Measurements from ENCODE around the gene IFT20. TPM values are rescaled to one million over a fixed set of nuclear protein-coding genes. Genes with fewer than 3 reads are reported as not detected.

Gene IFT20
- total and polyA plus RNA-seq, 9 of the 15 experiments (the other 6 are each of a cell fraction or from before 2014, with no cell fraction given), result 11.2 to 38.6 (median 20.1) TPM

DNA sequence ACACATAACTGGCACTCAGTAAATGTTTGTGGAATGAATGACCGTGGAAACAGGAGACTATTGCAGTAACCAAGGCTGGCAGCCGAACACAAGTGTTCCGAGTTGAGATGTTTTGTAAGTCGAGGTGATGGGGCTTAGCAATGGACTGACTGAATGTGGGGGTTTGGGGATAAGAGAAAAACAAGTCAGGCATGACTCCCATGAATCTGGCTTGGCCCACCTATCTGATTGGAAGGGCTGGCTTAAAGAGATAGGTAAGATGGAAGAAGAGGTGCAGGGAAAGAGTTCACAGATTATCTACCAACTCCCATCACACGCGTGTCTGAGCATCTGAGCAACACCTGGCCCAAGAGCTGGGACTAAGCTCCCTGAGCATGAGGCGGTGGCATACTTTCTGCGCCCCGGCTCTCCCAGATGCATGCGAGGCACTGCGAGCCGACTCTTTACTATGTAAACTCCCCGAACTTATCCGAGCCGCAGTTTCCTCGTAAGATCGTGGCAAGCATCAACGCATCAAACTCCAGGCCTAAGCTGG lies 539 bp downstream of the IFT20 start (continued):
- TF ChIP-seq, protein P1, sequence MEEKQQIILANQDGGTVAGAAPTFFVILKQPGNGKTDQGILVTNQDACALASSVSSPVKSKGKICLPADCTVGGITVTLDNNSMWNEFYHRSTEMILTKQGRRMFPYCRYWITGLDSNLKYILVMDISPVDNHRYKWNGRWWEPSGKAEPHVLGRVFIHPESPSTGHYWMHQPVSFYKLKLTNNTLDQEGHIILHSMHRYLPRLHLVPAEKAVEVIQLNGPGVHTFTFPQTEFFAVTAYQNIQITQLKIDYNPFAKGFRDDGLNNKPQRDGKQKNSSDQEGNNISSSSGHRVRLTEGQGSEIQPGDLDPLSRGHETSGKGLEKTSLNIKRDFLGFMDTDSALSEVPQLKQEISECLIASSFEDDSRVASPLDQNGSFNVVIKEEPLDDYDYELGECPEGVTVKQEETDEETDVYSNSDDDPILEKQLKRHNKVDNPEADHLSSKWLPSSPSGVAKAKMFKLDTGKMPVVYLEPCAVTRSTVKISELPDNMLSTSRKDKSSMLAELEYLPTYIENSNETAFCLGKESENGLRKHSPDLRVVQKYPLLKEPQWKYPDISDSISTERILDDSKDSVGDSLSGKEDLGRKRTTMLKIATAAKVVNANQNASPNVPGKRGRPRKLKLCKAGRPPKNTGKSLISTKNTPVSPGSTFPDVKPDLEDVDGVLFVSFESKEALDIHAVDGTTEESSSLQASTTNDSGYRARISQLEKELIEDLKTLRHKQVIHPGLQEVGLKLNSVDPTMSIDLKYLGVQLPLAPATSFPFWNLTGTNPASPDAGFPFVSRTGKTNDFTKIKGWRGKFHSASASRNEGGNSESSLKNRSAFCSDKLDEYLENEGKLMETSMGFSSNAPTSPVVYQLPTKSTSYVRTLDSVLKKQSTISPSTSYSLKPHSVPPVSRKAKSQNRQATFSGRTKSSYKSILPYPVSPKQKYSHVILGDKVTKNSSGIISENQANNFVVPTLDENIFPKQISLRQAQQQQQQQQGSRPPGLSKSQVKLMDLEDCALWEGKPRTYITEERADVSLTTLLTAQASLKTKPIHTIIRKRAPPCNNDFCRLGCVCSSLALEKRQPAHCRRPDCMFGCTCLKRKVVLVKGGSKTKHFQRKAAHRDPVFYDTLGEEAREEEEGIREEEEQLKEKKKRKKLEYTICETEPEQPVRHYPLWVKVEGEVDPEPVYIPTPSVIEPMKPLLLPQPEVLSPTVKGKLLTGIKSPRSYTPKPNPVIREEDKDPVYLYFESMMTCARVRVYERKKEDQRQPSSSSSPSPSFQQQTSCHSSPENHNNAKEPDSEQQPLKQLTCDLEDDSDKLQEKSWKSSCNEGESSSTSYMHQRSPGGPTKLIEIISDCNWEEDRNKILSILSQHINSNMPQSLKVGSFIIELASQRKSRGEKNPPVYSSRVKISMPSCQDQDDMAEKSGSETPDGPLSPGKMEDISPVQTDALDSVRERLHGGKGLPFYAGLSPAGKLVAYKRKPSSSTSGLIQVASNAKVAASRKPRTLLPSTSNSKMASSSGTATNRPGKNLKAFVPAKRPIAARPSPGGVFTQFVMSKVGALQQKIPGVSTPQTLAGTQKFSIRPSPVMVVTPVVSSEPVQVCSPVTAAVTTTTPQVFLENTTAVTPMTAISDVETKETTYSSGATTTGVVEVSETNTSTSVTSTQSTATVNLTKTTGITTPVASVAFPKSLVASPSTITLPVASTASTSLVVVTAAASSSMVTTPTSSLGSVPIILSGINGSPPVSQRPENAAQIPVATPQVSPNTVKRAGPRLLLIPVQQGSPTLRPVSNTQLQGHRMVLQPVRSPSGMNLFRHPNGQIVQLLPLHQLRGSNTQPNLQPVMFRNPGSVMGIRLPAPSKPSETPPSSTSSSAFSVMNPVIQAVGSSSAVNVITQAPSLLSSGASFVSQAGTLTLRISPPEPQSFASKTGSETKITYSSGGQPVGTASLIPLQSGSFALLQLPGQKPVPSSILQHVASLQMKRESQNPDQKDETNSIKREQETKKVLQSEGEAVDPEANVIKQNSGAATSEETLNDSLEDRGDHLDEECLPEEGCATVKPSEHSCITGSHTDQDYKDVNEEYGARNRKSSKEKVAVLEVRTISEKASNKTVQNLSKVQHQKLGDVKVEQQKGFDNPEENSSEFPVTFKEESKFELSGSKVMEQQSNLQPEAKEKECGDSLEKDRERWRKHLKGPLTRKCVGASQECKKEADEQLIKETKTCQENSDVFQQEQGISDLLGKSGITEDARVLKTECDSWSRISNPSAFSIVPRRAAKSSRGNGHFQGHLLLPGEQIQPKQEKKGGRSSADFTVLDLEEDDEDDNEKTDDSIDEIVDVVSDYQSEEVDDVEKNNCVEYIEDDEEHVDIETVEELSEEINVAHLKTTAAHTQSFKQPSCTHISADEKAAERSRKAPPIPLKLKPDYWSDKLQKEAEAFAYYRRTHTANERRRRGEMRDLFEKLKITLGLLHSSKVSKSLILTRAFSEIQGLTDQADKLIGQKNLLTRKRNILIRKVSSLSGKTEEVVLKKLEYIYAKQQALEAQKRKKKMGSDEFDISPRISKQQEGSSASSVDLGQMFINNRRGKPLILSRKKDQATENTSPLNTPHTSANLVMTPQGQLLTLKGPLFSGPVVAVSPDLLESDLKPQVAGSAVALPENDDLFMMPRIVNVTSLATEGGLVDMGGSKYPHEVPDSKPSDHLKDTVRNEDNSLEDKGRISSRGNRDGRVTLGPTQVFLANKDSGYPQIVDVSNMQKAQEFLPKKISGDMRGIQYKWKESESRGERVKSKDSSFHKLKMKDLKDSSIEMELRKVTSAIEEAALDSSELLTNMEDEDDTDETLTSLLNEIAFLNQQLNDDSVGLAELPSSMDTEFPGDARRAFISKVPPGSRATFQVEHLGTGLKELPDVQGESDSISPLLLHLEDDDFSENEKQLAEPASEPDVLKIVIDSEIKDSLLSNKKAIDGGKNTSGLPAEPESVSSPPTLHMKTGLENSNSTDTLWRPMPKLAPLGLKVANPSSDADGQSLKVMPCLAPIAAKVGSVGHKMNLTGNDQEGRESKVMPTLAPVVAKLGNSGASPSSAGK (IDR thresholded peaks at IDR 0.05), result no peak
- no peak for TF ChIP-seq LEF1 (IDR thresholded peaks at IDR 0.05)
- TF ChIP-seq EHMT2 (IDR thresholded peaks at IDR 0.05), result no peak
- TF ChIP-seq NFIC (IDR thresholded peaks at IDR 0.05), result no peak
- no peak for TF ChIP-seq ATF7 (IDR thresholded peaks at IDR 0.05)
- no peak for TF ChIP-seq STAG1 (CRISPR knock-in tag; IDR thresholded peaks at IDR 0.05; ENCODE audit: borderline replicate concordance)
- TF ChIP-seq, protein P2, sequence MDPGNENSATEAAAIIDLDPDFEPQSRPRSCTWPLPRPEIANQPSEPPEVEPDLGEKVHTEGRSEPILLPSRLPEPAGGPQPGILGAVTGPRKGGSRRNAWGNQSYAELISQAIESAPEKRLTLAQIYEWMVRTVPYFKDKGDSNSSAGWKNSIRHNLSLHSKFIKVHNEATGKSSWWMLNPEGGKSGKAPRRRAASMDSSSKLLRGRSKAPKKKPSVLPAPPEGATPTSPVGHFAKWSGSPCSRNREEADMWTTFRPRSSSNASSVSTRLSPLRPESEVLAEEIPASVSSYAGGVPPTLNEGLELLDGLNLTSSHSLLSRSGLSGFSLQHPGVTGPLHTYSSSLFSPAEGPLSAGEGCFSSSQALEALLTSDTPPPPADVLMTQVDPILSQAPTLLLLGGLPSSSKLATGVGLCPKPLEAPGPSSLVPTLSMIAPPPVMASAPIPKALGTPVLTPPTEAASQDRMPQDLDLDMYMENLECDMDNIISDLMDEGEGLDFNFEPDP (CRISPR knock-in tag; IDR thresholded peaks at IDR 0.05), result no peak
- no peak for TF ChIP-seq ZNF224 (CRISPR knock-in tag; IDR thresholded peaks at IDR 0.05)
- no peak for TF ChIP-seq ZKSCAN8 (CRISPR knock-in tag; IDR thresholded peaks at IDR 0.05)
- TF ChIP-seq, protein P3, sequence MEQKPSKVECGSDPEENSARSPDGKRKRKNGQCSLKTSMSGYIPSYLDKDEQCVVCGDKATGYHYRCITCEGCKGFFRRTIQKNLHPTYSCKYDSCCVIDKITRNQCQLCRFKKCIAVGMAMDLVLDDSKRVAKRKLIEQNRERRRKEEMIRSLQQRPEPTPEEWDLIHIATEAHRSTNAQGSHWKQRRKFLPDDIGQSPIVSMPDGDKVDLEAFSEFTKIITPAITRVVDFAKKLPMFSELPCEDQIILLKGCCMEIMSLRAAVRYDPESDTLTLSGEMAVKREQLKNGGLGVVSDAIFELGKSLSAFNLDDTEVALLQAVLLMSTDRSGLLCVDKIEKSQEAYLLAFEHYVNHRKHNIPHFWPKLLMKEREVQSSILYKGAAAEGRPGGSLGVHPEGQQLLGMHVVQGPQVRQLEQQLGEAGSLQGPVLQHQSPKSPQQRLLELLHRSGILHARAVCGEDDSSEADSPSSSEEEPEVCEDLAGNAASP (IDR thresholded peaks at IDR 0.05), result no peak
- TF ChIP-seq, protein P4, sequence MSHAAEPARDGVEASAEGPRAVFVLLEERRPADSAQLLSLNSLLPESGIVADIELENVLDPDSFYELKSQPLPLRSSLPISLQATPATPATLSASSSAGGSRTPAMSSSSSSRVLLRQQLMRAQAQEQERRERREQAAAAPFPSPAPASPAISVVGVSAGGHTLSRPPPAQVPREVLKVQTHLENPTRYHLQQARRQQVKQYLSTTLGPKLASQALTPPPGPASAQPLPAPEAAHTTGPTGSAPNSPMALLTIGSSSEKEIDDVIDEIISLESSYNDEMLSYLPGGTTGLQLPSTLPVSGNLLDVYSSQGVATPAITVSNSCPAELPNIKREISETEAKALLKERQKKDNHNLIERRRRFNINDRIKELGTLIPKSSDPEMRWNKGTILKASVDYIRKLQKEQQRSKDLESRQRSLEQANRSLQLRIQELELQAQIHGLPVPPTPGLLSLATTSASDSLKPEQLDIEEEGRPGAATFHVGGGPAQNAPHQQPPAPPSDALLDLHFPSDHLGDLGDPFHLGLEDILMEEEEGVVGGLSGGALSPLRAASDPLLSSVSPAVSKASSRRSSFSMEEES (CRISPR knock-in tag; IDR thresholded peaks at IDR 0.05), result no peak
- TF ChIP-seq CBFA2T3 (IDR thresholded peaks at IDR 0.05), result peak; percentile 51
- TF ChIP-seq CBFB (CRISPR knock-in tag; IDR thresholded peaks at IDR 0.05), result no peak

Measured in K562 (cell line).